ENCODE measurements around the gene FTSJ1. TPM values are rescaled to one million over a fixed set of nuclear protein-coding genes. Genes with fewer than 3 reads are reported as not detected.

Gene FTSJ1
- total RNA-seq, 2 donors from 2014 or later = 36.6 to 43.3 TPM

- Histone ChIP-seq H3K4me1 (no peaks in the 10 kb centered on the region), H3K9me3 (no peaks in the 10 kb centered on the region), H3K27ac (no peak overlapping the region), H3K4me3 (no peak overlapping the region), H3K27me3 (no peaks in the 10 kb centered on the region), H3K36me3 (no peaks in the 10 kb centered on the region)
- peak; percentile 16 for DNase-seq (ENCODE audit: low spot score)
- TF ChIP-seq CTCF (IDR thresholded peaks at IDR 0.05) = no peak
Measured at GRCh38 chrX:48456628-48457331, 19.2 kb upstream of the FTSJ1 start.

DNA sequence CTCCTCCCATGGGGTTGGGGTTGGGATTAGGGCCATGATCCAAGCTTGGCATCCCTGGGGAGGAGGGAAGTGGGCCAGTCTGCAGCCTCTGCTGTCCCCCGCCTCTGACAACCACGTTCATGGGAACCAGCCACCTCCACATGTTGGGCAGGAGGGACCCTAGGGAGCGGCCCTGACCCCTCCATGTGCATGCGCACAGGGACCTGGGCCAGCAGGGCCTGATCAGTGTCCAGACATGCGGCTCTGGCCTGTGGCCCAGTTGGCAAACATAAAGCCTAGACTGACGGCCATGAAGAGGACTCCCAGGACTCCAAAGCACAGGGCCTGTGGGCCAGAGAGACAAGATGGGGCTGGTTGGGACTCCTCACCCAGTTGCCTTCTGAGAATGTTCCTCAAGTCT, 17.3 kb upstream of the FTSJ1 start:
- Histone ChIP-seq H3K9me3 (no peaks in the 10 kb centered on the region), H3K27ac (no peak overlapping the region), H3K4me3 (no peak overlapping the region), H3K4me1 (no peaks in the 10 kb centered on the region), H3K27me3 (no peaks in the 10 kb centered on the region), H3K36me3 (no peaks in the 10 kb centered on the region)
- no peak for DNase-seq (ENCODE audit: low spot score)
- no peak for TF ChIP-seq CTCF (IDR thresholded peaks at IDR 0.05)

DNA sequence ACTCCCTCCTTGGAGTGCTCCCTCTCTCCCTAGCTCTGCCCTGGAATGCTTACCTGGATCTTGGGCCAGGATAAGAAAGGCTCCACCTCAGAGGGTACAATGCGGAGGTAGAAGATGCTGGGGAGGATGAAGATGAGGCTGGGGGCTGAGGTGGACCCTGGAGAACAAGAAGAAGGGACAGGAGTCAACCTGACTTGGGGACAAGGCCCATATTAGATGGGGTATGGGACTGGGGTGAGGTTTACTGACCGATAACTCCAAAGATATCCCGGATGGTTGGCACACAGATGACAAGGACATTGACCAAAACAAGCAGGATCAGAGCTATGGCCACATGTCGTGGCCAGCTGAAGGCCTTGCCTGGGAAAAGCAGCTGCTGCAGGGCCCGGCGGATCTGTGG, 16.5 kb upstream of the FTSJ1 start:
- Histone ChIP-seq H3K36me3 (no peaks in the 10 kb centered on the region), H3K27ac (no peak overlapping the region), H3K4me3 (no peak overlapping the region), H3K9me3 (no peaks in the 10 kb centered on the region), H3K27me3 (no peaks in the 10 kb centered on the region), H3K4me1 (no peaks in the 10 kb centered on the region)
- peak; percentile 52 for DNase-seq (ENCODE audit: low spot score)
- TF ChIP-seq CTCF (IDR thresholded peaks at IDR 0.05) = no peak

DNA sequence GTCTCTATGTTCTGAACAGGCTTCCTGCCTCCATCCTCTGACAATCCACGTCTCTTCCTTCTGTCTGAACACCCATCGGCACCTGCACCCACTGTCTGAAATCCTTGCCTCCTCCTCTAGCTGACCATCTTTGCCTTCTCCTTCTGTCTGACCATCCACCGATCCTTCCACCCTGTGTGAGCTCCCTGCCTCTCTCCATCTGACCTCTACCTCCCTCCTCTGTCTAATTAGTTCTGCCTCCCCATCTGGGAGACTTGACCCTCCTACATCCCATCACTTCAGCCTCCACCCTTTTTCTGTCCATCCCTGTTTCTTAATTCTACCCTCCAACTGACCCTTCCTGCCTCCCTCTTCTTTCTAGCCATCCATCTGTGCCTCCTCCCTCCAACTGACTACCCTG, 16.0 kb upstream of the FTSJ1 start:
- Histone ChIP-seq H3K27me3 (no peaks in the 10 kb centered on the region), H3K36me3 (no peaks in the 10 kb centered on the region), H3K27ac (no peak overlapping the region), H3K4me3 (no peak overlapping the region), H3K9me3 (no peaks in the 10 kb centered on the region), H3K4me1 (no peaks in the 10 kb centered on the region)
- peak; percentile 2 for DNase-seq (ENCODE audit: low spot score)
- no peak for TF ChIP-seq CTCF (IDR thresholded peaks at IDR 0.05)

- no peaks in the 10 kb centered on the region for H3K4me1 ChIP-seq
- no peak for TF ChIP-seq CTCF (IDR thresholded peaks at IDR 0.05)
- H3K9me3 ChIP-seq = no peaks in the 10 kb centered on the region
- H3K27me3 ChIP-seq = no peaks in the 10 kb centered on the region
- H3K36me3 ChIP-seq = no peaks in the 10 kb centered on the region
- no peak for DNase-seq (ENCODE audit: low spot score)
- H3K4me3 ChIP-seq = no peak overlapping the region
- H3K27ac ChIP-seq = no peak overlapping the region
Measured at GRCh38 chrX:48460606-48461005, 15.4 kb upstream of the FTSJ1 start.

GRCh38 chrX:48461830-48462229, 14.2 kb upstream of the FTSJ1 start:
- H3K4me3 ChIP-seq = no peak overlapping the region
- H3K36me3 ChIP-seq = no peaks in the 10 kb centered on the region
- H3K27ac ChIP-seq = no peak overlapping the region
- no peaks in the 10 kb centered on the region for H3K4me1 ChIP-seq
- no peak for TF ChIP-seq CTCF (IDR thresholded peaks at IDR 0.05)
- no peak for DNase-seq (ENCODE audit: low spot score)
- no peaks in the 10 kb centered on the region for H3K9me3 ChIP-seq
- no peaks in the 10 kb centered on the region for H3K27me3 ChIP-seq
